ENCODE measurements around the gene ARAF.

The ARAF gene

DNA sequence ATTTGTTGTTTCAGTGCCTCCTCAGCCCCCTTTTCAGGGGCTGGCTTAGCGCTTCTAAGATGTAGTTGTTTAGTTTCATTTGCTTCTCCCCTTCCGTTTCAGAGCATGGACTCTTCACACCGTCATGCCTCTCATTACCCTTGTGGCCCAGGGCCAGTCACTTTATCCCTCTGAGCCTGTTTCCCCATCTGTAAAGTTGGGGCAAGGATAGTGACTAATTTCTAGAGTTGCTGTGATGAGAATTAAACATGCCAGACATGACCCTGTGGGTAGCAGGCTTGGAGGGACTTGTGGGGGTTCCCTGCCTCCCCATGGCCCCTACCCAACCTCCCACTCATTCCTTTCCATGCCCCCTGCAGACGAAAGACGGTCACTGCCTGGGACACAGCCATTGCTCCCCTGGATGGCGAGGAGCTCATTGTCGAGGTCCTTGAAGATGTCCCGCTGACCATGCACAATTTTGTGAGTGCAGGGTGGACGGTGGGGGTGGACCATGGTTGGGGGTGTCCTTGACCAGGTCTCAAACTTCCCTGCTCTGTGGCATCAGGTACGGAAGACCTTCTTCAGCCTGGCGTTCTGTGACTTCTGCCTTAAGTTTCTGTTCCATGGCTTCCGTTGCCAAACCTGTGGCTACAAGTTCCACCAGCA lies 3.6 kb downstream of the ARAF start:
- DNase-seq: no peak

- no peak for DNase-seq
Measured at GRCh38 chrX:47566841-47567240, 5.8 kb downstream of the ARAF start.

DNA sequence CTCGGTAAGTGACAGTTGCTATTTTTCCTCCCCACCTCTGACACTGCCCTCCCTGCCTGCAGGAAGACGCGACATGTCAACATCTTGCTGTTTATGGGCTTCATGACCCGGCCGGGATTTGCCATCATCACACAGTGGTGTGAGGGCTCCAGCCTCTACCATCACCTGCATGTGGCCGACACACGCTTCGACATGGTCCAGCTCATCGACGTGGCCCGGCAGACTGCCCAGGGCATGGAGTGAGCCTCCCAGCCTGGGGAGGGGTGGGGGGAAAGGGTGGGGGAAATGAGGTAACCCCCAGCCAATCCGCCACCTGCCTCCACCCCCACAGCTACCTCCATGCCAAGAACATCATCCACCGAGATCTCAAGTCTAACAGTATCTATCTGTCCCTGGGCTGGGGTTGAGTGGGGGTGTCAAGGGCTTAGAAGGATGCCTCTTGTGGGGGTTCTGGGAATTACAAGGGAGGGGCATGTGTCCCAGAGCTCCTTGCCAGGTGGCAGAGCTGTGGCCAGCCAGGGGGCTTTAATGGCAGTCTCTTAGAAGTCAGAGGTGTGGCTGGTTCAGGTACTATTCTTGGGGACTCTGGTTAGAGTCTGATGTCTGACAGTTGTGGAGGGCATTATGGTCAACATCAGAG lies 7.8 kb downstream of the ARAF start:
- no peak for DNase-seq

- no peak for DNase-seq
Measured at GRCh38 chrX:47570794-47571193, 9.8 kb downstream of the ARAF start.

DNA sequence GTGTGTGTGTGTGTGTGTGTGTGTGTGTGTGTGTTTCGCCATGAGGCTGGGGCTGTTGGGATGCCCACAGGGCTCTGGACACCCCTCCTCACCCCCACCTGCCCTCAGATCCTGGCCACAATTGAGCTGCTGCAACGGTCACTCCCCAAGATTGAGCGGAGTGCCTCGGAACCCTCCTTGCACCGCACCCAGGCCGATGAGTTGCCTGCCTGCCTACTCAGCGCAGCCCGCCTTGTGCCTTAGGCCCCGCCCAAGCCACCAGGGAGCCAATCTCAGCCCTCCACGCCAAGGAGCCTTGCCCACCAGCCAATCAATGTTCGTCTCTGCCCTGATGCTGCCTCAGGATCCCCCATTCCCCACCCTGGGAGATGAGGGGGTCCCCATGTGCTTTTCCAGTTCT lies 10.2 kb downstream of the ARAF start:
- DNase-seq: no peak

GRCh38 chrX:47571896-47572295 lies 10.9 kb downstream of the ARAF start:
- DNase-seq: no peak

DNA sequence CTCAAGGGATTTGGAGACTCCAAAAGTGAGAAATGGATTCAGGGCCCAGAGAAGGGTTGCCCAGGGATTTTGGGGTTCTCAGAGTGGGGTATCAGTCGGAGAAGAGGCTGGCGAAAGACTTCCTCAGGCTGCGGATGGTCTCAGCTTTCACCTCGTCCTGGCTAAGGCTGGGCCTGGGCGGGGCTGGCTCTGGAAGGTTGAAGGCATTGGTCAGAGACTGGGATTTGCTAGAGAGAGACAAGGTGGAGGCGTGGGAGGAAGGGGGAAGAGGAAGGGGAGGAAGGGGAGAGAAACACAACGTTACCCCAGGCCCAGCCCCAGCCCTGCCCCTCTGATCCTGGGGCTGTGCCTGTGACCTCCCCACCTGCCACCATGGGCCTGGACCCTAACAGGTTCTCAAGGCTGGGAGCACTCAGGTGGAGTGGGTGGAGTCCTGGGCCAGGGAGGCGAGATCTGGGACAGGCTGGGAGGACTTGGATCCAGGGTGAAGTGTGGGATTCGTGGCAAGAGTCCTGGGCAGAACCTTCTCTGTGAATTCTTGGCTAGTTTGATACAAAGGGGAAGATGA lies 11.9 kb downstream of the ARAF start:
- no peak for DNase-seq

GRCh38 chrX:47573341-47574075 lies 12.5 kb downstream of the ARAF start:
- no peak for DNase-seq

DNA sequence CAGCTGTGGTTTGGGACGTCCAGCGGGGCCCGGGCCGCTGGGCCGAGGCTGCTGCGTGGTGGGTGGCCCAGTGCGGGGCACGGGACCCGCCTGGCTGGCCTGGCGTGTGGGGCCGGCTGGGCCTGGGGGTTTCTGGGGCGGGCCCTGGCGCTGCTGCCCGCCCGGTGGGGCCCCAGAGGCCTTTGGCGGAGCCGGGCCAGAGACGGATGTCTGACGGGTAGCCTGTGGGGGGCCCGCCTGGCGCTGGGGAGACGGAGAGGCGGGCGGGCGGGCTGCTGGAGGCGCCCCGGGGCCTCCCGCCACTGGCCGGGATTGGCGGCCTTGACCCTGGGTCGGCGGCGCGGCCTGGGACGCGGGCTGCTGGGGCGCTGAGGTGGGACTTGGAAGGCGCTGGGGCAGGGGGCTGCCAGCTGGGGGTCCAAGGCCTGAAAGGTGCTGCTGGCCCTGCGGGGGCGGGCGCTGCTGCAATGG lies 13.1 kb downstream of the ARAF start:
- no peak for DNase-seq

GRCh38 chrX:47574547-47575301 lies 13.7 kb downstream of the ARAF start:
- DNase-seq: no peak

DNA sequence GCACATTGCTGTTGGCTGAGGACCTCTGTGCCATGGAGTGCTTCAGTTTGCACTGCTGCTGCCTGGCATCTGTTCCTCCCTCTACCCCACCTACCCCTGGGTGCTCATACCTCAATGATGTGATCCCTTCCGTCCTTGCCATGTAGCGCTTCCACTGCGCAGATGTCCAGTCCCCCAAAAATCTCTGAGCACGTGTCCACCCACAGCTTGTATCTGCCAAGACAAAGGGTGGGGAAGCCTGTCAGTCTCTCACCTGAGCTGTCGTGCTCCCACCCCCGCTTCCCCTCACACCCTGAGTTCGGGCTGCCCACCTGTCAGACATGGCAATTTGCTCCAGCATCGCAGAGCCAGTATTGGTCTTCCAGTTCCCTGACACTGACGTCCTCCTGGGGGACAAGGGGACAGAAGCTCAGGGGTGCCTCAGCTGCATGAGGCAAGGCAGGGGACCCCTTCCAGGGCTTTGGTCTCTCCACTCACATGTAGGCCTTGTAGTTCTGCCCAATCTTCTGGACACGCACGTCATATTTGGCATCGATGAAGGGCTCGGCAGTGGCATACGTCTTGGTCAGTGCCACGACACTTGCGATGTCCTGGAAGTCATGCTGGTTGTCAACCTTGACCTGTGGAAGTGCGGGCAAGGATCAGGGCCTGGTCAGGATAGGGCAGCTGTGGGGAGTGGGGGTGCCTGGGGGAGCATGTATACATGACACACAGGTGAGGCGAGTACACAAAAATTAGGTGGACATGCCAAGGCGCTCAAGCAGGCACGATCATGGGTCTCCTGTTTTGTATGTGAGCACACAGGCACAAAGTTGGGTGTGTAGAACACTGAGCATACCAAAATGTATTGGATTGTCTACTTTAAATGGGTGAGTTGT lies 15.3 kb downstream of the ARAF start:
- DNase-seq: no peak

DNA sequence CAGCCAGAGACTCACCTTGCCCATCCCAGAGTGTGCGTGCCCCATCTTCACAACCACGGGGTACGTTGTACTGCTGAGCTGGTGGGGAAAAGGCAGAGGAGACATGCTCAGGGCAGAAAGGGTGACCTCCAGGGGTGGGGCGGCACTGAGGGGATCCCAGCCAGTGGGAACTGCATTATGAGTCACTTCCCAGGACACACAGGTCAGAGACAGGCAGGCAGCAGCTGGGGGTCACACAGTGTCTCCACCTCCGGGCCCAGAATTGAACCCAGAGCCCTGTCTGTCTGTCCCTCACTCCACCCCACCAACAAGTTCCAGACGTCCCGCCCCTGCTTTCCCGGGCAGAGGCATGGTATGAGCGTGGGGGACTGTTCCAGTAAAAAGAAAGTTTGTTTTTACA lies 16.4 kb downstream of the ARAF start:
- no peak for DNase-seq

DNA sequence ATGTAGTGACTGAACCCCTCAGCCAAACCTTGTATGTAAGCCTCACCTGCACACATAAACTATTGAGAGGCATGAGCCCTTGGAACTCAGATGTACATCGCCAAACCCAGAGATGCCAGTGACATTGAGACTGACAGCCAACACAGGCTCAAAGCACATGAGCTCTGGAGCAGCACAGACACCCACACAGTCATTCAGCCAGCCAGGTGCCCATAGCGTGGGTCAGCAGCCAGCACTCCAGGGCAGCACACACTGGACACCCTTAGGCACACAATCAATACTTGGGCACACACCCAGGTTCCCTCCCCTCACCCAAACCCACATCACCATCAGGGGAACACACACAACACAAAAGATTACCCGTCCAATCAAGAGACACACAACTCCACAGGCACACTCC lies 16.9 kb downstream of the ARAF start:
- DNase-seq: no peak

GRCh38 chrX:47578692-47579091 lies 17.7 kb downstream of the ARAF start:
- DNase-seq: no peak

GRCh38 chrX:47579537-47579936 lies 18.5 kb downstream of the ARAF start:
- no peak for DNase-seq

DNA sequence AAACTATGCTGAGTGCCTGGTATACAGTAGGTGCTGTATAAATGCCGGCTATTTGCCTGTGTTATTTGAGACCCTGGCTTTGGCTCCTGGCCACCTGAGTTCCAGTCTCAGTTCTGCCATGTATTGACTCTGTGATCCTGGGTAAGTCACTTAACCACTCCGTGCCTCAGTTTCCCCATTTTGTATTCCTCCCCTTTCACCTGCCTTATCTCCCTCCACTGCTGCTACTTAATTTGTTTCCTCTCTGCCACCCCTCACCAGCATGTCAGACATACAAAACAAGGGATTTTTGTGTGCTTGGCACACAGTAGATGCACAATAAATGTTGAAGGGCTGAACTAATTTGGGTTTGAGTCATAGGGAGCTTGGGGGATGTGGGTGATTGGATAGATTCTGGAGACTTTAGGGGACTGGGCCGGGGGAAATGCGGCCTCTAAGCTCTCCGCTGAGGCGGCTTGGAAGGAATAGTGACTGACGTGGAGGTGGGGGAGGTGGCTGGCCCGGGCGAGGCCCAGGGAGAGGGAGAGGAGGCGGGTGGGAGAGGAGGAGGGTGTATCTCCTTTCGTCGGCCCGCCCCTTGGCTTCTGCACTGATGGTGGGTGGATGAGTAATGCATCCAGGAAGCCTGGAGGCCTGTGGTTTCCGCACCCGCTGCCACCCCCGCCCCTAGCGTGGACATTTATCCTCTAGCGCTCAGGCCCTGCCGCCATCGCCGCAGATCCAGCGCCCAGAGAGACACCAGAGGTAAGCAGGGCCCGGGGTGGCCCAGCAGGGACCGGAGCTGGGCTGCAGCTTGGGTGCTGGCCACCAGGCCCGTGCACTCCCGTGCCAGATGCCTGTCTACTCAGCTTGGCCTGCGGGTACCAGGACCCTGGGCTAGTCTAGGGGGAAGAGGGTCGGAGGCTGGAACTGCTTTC lies 21.0 kb downstream of the ARAF start, which contains the start of gene TIMP1:
Gene TIMP1 (plus strand): TSS at position 706 of the 917 bp plus-strand sequence. CDS start 980 bp downstream, outside the sequence.
- no peak for DNase-seq

- no peak for DNase-seq
Measured at GRCh38 chrX:47583240-47583861, 22.3 kb downstream of the ARAF start.

DNA sequence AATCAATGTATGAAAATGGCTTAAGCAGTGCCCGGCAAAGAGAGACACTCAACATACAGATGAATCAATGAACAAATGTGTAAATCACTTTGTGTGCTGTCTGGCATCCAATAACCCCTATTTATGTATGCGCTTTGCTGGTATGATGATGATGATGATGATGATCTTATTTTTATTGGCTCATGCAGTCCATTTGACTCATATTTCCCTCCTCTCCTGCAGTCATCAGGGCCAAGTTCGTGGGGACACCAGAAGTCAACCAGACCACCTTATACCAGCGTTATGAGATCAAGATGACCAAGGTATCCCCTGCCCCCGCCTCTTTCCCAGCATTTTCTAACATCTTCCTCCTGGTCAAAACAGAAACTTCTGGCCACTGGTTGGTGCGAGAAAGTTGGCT lies 23.7 kb downstream of the ARAF start:
- no peak for DNase-seq

GRCh38 chrX:47585273-47585672 lies 24.3 kb downstream of the ARAF start:
- no peak for DNase-seq
